ENCODE data around the gene SLX9.

SLX9 gene

DNA sequence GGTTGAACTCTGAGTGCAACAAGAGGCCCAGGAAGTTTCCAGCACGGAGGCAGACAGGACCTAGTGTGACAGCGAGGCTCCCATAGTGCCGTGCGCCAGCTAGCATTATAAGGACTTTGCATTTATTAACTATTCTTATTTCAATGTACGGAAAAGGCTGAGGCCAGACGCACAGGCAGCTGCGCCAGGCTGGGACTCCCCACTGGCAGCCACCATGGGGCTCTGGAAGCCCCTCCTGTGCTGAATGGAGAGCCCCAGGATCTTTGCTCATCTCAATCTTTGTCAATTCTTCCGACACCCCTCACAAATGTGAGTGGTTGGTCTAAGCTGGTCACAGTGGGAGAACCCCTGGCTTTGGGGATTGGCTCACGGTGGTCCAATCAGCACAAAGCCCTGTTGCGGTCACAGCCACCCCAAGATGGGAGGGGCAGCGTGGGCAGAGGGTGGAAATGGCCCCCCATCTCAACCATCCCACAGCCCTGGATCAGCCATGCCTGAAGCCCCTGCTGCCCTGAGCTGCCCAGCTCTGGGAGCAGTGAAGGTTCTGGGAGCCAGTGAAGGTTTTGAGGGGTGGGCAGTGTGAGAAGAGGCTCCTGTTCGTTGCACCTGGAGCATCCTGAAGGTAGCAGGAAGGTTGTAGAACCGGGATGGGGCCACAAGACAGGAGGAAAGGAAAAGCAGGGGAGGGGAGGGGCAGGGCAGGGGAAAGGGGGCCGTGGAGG lies 75.1 kb downstream of the SLX9 start:
- TF ChIP-seq, protein P1, sequence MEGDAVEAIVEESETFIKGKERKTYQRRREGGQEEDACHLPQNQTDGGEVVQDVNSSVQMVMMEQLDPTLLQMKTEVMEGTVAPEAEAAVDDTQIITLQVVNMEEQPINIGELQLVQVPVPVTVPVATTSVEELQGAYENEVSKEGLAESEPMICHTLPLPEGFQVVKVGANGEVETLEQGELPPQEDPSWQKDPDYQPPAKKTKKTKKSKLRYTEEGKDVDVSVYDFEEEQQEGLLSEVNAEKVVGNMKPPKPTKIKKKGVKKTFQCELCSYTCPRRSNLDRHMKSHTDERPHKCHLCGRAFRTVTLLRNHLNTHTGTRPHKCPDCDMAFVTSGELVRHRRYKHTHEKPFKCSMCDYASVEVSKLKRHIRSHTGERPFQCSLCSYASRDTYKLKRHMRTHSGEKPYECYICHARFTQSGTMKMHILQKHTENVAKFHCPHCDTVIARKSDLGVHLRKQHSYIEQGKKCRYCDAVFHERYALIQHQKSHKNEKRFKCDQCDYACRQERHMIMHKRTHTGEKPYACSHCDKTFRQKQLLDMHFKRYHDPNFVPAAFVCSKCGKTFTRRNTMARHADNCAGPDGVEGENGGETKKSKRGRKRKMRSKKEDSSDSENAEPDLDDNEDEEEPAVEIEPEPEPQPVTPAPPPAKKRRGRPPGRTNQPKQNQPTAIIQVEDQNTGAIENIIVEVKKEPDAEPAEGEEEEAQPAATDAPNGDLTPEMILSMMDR (IDR thresholded peaks at IDR 0.05; ENCODE audit: low read depth, low read length): no peak
- H3K4me3 ChIP-seq (replicated peaks in 1 of 2; ENCODE audit: low read depth in 2 of 2, low read length in 2 of 2): no peak overlapping the region
- DNase-seq (ENCODE audit: low read depth in 2 of 2): no peak

DNA sequence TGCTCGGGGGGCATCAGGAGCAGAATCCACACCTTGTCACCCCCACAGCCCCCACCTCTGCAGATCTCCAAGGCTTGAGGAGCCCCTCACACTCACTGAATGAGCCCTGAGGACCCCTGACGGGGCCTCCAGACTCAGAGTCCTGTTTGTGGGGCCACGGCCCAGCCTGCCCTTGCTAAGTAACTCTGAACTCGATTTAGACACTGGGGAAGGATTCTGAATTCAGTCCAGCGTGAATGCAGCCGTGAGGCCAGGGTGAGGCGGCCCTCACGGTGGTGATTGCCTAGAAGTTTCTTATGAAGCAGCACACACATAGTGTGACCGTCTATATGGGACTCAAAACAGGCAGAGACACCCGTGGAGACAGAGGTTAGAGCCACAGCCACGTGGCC lies 75.6 kb downstream of the SLX9 start:
- no peak for DNase-seq (ENCODE audit: low read depth in 2 of 2)
- no peak overlapping the region for H3K4me3 ChIP-seq (replicated peaks in 1 of 2; ENCODE audit: low read depth in 2 of 2, low read length in 2 of 2)
- TF ChIP-seq, protein P1 (IDR thresholded peaks at IDR 0.05; ENCODE audit: low read depth, low read length): no peak

DNA sequence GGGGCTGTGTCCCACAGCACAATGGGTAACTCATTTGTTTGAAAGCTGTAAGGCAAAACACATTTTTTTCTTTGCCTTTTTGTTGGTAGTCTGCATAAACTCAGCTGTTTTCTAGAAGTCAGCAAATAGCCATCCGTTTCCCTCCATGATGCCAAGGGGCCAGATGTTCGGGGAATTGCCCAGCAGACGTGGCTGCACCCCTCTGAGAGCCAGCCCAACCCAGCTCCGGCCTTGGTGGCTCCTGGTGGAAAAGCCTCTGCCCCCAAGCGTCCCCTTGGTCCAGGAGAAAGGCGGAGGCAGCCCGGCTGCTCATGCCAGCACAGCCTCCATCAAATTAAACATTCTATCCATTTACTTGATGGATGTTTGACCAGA lies 76.2 kb downstream of the SLX9 start:
- TF ChIP-seq, protein P1 (IDR thresholded peaks at IDR 0.05; ENCODE audit: low read depth, low read length): no peak
- no peak for DNase-seq (ENCODE audit: low read depth in 2 of 2)
- H3K4me3 ChIP-seq (replicated peaks in 1 of 2; ENCODE audit: low read depth in 2 of 2, low read length in 2 of 2): no peak overlapping the region

DNA sequence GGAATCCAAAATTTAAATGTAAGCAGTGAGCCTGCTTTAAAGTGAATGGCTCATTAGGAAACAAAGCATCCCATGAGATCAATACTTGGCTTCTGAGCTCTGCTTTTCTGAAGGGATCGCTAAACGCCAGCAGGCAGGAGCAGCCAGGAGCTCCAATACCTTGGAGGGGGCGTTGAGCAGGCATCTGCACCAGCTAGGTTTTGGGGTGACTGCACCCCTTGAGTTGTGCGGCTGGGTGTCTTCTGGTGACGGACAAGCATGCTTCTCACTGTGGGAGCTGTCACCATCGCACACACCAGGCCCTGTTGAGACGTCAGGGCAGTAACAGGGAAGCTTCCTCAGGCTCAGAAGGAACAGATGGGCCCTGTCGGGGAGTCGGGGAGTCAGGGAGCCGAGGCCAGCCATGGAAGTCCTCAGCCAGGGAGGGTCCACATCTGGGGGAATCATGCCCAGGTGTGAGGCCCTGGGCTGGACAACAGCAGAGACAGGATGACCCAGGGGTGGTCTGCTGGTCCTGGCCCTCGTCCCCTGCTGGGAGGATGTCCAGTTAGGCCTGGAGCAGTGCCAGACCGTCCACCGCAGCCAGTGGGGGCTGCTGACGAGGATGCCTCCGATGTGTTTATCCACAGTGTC lies 76.7 kb downstream of the SLX9 start:
- DNase-seq (ENCODE audit: low read depth in 2 of 2): no peak
- no peak overlapping the region for H3K4me3 ChIP-seq (replicated peaks in 1 of 2; ENCODE audit: low read depth in 2 of 2, low read length in 2 of 2)
- TF ChIP-seq, protein P1 (IDR thresholded peaks at IDR 0.05; ENCODE audit: low read depth, low read length): no peak

DNA sequence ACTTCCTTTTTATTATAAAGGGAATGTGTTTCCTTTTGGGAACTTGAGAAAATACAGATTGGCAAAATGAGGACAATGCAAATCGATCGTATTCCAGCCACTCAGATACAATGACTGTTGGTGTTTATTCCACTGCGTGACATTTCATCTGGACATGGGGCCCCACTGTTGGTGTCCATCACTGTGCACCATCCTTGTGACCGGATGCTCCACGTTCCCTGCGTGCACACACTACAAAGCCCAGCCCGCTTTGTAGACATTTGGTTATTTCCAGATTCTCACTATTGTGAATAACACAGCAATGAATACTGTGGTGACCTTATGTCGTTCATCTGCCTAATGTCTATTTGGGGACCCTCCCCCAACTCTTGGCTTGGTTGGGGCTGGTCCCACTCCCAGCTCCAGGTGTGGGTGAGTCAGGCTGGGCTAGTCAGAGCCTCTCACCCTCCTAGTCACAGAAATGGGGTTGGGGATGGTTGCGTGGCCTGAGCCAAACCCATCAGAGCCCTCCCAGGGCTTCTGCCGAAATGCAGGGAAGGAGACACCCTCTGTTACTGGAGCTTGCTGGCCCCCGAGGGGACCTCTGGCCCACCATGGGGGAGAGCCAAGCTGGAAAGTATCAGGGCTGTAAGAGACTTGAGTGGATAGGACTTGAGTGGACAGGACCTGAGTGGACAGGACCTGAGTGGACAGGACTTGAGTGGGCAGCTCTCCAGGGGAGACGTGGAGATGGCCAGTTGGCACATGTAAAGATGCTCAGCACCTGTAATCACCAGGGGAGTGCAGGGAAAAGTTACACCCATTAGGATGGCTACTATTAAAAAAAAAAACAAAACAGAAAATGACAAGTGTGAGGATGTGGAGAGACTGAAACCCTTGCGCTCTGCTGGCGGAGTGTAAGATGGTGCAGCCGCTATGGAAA lies 77.5 kb downstream of the SLX9 start:
- TF ChIP-seq, protein P1 (IDR thresholded peaks at IDR 0.05; ENCODE audit: low read depth, low read length): no peak
- no peak for DNase-seq (ENCODE audit: low read depth in 2 of 2)
- H3K4me3 ChIP-seq (replicated peaks in 1 of 2; ENCODE audit: low read depth in 2 of 2, low read length in 2 of 2): no peak overlapping the region

DNA sequence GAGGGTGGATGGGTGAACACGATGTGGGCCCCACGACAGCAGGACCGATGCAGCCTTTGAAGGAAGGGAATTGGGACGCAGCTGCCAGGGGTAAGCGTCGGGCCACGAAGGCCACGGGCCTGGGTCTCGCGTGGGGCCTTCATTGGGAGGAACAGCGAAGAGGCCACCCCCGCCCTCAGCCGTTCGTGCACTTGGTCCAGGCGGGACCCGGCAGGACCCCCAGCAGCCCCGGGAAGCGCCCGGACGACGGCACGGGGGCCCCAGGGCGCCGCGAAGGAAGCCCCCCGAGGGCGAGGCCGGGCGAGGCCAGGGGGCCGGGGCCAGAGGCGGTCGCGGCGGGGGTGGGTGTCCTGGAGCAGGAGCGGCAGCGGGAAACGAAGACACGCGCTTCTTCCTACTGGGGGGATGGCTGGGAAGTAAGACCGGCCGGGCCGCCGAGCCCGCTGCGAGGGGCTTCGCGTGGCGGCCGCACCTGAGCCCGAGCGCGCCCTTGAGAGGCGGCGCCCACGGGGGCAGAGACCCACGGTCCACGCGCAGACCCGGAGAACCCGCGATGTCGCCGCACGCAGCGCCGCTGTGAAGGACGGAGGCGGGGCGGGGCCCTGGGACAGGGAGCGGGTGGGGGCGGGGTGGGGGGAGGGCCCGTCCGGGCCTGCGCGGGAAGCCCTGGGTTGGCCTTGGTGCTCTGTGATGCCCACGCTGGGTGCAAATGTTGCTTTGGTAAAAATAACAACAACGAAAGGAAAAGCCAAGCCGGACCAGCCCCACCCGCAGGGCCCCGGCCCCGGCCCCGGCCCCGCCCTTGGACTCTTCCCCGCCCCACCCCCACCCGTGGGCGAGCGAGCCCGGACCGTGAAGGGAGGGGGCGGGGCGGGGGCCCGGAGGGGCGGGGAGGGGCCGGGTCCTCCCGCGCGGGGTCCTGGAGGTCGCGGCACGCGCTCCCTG lies 78.6 kb downstream of the SLX9 start:
- TF ChIP-seq, protein P1 (IDR thresholded peaks at IDR 0.05; ENCODE audit: low read depth, low read length): no peak
- peak overlapping the region; percentile 21 to 35 for H3K4me3 ChIP-seq (replicated peaks in 1 of 2; ENCODE audit: low read depth in 2 of 2, low read length in 2 of 2)
- no peak for DNase-seq (ENCODE audit: low read depth in 2 of 2)

Measured in cardiac fibroblast (primary cell).